GM12878 (cell line): ENCODE data around the gene APLP1. TPM values are rescaled to one million over a fixed set of nuclear protein-coding genes. Genes with fewer than 3 reads are reported as not detected.

Experiments used
- ATF7 ChIP-seq: fragments of 450-650 bp; IDR thresholded peaks from 2 replicates; pipeline ENCODE4 v1.6.1; 2016; ENCODE audit warnings: low read depth, mild to moderate bottlenecking
- BCL11A ChIP-seq: IDR thresholded peaks from 2 replicates; pipeline ENCODE4 v1.6.1; 2011; ENCODE audit warnings: low read depth, low read length
- BMI1 ChIP-seq: fragments of 450-650 bp; IDR thresholded peaks from 2 replicates; pipeline ENCODE4 v1.6.1; 2016; ENCODE audit warnings: mild to moderate bottlenecking, moderate library complexity, borderline replicate concordance
- CEBPB ChIP-seq, 2 experiments: fragments of 150-350 bp in 1 of 2; IDR thresholded peaks; 2 replicates each; pipeline ENCODE4 v1.6.1; 2012 to 2014; ENCODE audit warnings: low read depth in 2 of 2, low read length in 2 of 2, borderline replicate concordance in 1 of 2, inconsistent platforms in 1 of 2
- CHD4 ChIP-seq: fragments of 200-600 bp; sonication (generic); IDR thresholded peaks from 2 replicates; pipeline ENCODE4 v1.6.1; 2016; ENCODE audit warnings: mild to moderate bottlenecking
- CREB1 ChIP-seq: IDR thresholded peaks from 2 replicates; pipeline ENCODE4 v1.6.1; 2012; ENCODE audit warnings: low read depth, mild to moderate bottlenecking, inconsistent platforms
- EP300 ChIP-seq, 2 experiments: fragments of 150-350 bp in 1 of 2; IDR thresholded peaks; 2 replicates each; pipeline ENCODE4 v1.6.1; 2011 to 2012; ENCODE audit warnings: low read depth in 2 of 2, low read length in 2 of 2, borderline replicate concordance in 1 of 2, improper control_type of control experiment in 1 of 2, inconsistent platforms in 1 of 2; ENCODE audit not compliant: control insufficient read depth in 1 of 2
- FOS ChIP-seq: IDR thresholded peaks from 3 replicates; pipeline ENCODE4 v1.6.1; 2011; ENCODE audit warnings: borderline replicate concordance; ENCODE audit not compliant: insufficient read length; ENCODE audit errors: extremely low read depth
- FOXK2 ChIP-seq: fragments of 450-650 bp; IDR thresholded peaks from 2 replicates; pipeline ENCODE4 v1.6.1; 2017; ENCODE audit warnings: mild to moderate bottlenecking, moderate library complexity
- GATAD2B ChIP-seq: fragments of 450-650 bp; conservative IDR thresholded peaks from 2 replicates; pipeline ENCODE4 v1.6.1; 2017; ENCODE audit warnings: low read depth, mild to moderate bottlenecking, moderate library complexity
- HDGF ChIP-seq: fragments of 450-650 bp; IDR thresholded peaks from 2 replicates; pipeline ENCODE4 v1.6.1; 2016; ENCODE audit warnings: antibody characterized with exemption
- IKZF2 ChIP-seq, 2 experiments: fragments of 450-650 bp; IDR thresholded peaks; 2 replicates each; pipeline ENCODE4 v1.6.1; 2017; ENCODE audit warnings: mild to moderate bottlenecking in 2 of 2, moderate library complexity in 2 of 2
- LARP7 ChIP-seq: fragments of 450-650 bp; IDR thresholded peaks from 2 replicates; pipeline ENCODE4 v1.6.1; 2017; ENCODE audit warnings: mild to moderate bottlenecking
- MEF2B ChIP-seq: fragments of 450-650 bp; IDR thresholded peaks from 2 replicates; pipeline ENCODE4 v1.6.1; 2018; ENCODE audit warnings: mild to moderate bottlenecking, moderate library complexity; ENCODE audit not compliant: partially characterized antibody, poor library complexity, severe bottlenecking
- NR2C1 ChIP-seq: fragments of 450-650 bp; IDR thresholded peaks from 2 replicates; pipeline ENCODE4 v1.6.1; 2017; ENCODE audit warnings: antibody characterized with exemption, mild to moderate bottlenecking, moderate library complexity
- NR2F1 ChIP-seq: fragments of 450-650 bp; conservative IDR thresholded peaks from 2 replicates; pipeline ENCODE4 v1.6.1; 2017; ENCODE audit warnings: mild to moderate bottlenecking
- PML ChIP-seq: IDR thresholded peaks from 2 replicates; pipeline ENCODE4 v1.6.1; 2012; ENCODE audit warnings: low read length, inconsistent platforms
- POLR2A ChIP-seq: IDR thresholded peaks from 2 replicates; pipeline ENCODE4 v1.6.1; 2011; ENCODE audit warnings: low read depth, mild to moderate bottlenecking, low read length
- RUNX3 ChIP-seq: IDR thresholded peaks from 2 replicates; pipeline ENCODE4 v1.6.1; 2012; ENCODE audit warnings: low read length, inconsistent platforms
- TBL1XR1 ChIP-seq: IDR thresholded peaks from 2 replicates; pipeline ENCODE4 v1.6.1; 2012; ENCODE audit warnings: low read depth, low read length, improper control_type of control experiment
- TCF12 ChIP-seq: IDR thresholded peaks from 2 replicates; pipeline ENCODE4 v1.6.1; 2011; ENCODE audit warnings: low read depth, mild to moderate bottlenecking, low read length
- ZNF622 ChIP-seq: fragments of 450-650 bp; IDR thresholded peaks from 2 replicates; pipeline ENCODE4 v1.6.1; 2017; ENCODE audit warnings: mild to moderate bottlenecking, inconsistent platforms
- polyA plus RNA-seq, 11 experiments: library from polyadenylated mRNA; depleted of rRNA in 4 of 11; unstranded in 6 of 11; stranded (reverse) in 5 of 11; fragments of >200 nt; fragmentation: Nextera tagmentation in 4 of 11; fragmentation: Illumina TruSeq in 1 of 11; extraction: Ambion mirVana in 4 of 11; extraction: Trizol in 1 of 11; gene quantifications; 1 replicate in 1 of 11; 2 replicates in 10 of 11; pipeline versions ENCODE4 v1.2.1 to v1.2.3, GENCODE V29; 2011 to 2016; ENCODE audit warnings: inconsistent platforms in 2 of 11, missing spikeins in 2 of 11, low read depth in 1 of 11
- total RNA-seq, 4 experiments: library from RNA; depleted of rRNA in 3 of 4; stranded (reverse); fragments of >200 nt in 3 of 4; fragmentation: Illumina TruSeq in 1 of 4; extraction: Trizol in 1 of 4; gene quantifications; 2 replicates each; pipeline versions ENCODE4 v1.2.1 to v1.2.3, GENCODE V29; 2013 to 2021
- TF ChIP-seq, protein P1 (sequence below): fragments of 450-650 bp; IDR thresholded peaks from 2 replicates; pipeline ENCODE4 v1.6.1; 2017; ENCODE audit warnings: mild to moderate bottlenecking, low read depth, inconsistent platforms; ENCODE audit not compliant: poor library complexity, severe bottlenecking
- TF ChIP-seq, protein P2 (sequence below): IDR thresholded peaks from 2 replicates; pipeline ENCODE4 v1.6.1; 2011; ENCODE audit warnings: borderline replicate concordance, low read depth, mild to moderate bottlenecking, moderate library complexity, mixed read lengths, low read length; ENCODE audit not compliant: insufficient read depth; ENCODE audit errors: extremely low read length
- TF ChIP-seq, protein P3 (sequence below): IDR thresholded peaks from 2 replicates; pipeline ENCODE4 v1.6.1; 2012; ENCODE audit warnings: low read depth, low read length, improper control_type of control experiment

The APLP1 gene
- total and polyA plus RNA-seq, 10 of the 15 experiments (the other 5 are each of a cell fraction or from before 2014, with no cell fraction given): 0.07 to 2.2 (median 0.91) TPM; not detected in 1

DNA sequence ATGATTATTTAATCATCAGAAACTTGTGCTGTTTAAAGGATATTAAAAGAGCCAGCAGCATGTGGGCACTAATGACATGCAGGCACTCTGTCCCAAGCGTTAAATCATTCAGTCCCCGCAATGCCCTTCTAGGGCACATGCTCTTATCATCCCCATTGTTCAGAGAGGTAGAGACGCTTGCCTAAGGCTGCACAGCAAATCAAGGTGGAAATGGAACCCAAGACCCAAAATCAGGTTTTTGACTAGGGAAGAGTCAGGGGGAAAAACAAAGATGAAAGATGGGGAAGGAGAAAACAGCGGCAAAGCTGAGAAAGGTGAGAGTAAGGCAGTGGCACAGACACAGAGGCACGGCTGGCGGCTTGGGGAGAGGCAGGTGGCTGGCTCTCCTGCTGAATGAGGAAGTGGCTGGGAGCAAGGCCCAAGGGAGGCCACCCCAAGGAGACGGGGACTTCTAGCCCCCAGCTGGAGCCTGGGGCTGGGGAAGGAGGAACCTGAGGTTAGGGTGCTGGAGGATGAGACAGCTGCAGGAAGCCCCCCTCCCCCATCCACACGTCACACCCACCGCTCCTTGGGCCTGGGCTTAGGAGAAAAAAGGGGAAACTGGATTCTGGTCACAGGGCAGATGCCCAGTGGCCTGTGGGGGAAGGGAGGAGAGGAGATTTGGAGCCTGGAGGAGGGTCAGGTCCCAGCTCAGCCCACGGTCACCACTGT lies 40.8 kb downstream of the APLP1 start (continued):
- TF ChIP-seq BCL11A (no peak; the same call in 1 of the 2 replicates), RUNX3 (peak; percentile 81), LARP7 (no peak), MEF2B (peak; percentile 89), PML (no peak), EP300 (IDR thresholded peaks at IDR 0.05; ENCODE audit: borderline replicate concordance in 1 of 2, control insufficient read depth in 1 of 2, low read depth in 2 of 2, low read length in 2 of 2) (peak; percentile 64 to 77; a peak in 3 of 4 replicates), CHD4 (no peak), NR2F1 (peak; percentile 86), POLR2A (peak; percentile 39; the same call in 1 of the 2 replicates), CREB1 (peak; percentile 90), ZNF622 (no peak), FOS (no peak), TCF12 (peak; percentile 98), TBL1XR1 (peak; percentile 54; the same call in 1 of the 2 replicates), FOXK2 (no peak), CEBPB (IDR thresholded peaks at IDR 0.05; ENCODE audit: borderline replicate concordance in 1 of 2, low read depth in 2 of 2, low read length in 2 of 2) (no peak), HDGF (peak; percentile 74; the same call in 1 of the 2 replicates), ATF7 (peak; percentile 63), NR2C1 (no peak), BMI1 (no peak), GATAD2B (peak; percentile 93), IKZF2 (IDR thresholded peaks at IDR 0.05) (peak; percentile 99)
- TF ChIP-seq, protein P1, sequence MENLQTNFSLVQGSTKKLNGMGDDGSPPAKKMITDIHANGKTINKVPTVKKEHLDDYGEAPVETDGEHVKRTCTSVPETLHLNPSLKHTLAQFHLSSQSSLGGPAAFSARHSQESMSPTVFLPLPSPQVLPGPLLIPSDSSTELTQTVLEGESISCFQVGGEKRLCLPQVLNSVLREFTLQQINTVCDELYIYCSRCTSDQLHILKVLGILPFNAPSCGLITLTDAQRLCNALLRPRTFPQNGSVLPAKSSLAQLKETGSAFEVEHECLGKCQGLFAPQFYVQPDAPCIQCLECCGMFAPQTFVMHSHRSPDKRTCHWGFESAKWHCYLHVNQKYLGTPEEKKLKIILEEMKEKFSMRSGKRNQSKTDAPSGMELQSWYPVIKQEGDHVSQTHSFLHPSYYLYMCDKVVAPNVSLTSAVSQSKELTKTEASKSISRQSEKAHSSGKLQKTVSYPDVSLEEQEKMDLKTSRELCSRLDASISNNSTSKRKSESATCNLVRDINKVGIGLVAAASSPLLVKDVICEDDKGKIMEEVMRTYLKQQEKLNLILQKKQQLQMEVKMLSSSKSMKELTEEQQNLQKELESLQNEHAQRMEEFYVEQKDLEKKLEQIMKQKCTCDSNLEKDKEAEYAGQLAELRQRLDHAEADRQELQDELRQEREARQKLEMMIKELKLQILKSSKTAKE: no peak
- TF ChIP-seq, protein P2, sequence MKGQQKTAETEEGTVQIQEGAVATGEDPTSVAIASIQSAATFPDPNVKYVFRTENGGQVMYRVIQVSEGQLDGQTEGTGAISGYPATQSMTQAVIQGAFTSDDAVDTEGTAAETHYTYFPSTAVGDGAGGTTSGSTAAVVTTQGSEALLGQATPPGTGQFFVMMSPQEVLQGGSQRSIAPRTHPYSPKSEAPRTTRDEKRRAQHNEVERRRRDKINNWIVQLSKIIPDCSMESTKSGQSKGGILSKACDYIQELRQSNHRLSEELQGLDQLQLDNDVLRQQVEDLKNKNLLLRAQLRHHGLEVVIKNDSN: no peak
- TF ChIP-seq, protein P3, sequence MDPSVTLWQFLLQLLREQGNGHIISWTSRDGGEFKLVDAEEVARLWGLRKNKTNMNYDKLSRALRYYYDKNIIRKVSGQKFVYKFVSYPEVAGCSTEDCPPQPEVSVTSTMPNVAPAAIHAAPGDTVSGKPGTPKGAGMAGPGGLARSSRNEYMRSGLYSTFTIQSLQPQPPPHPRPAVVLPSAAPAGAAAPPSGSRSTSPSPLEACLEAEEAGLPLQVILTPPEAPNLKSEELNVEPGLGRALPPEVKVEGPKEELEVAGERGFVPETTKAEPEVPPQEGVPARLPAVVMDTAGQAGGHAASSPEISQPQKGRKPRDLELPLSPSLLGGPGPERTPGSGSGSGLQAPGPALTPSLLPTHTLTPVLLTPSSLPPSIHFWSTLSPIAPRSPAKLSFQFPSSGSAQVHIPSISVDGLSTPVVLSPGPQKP: no peak
